GM21619 (cell line): ENCODE results near the gene TPBGL.

Experiments
- ATAC-seq: cut with Tn5 transposase; IDR thresholded peaks from one replicate; pipeline ENCODE4 v1.9.1; 2021; ENCODE audit not compliant: unreplicated experiment

TPBGL gene

DNA sequence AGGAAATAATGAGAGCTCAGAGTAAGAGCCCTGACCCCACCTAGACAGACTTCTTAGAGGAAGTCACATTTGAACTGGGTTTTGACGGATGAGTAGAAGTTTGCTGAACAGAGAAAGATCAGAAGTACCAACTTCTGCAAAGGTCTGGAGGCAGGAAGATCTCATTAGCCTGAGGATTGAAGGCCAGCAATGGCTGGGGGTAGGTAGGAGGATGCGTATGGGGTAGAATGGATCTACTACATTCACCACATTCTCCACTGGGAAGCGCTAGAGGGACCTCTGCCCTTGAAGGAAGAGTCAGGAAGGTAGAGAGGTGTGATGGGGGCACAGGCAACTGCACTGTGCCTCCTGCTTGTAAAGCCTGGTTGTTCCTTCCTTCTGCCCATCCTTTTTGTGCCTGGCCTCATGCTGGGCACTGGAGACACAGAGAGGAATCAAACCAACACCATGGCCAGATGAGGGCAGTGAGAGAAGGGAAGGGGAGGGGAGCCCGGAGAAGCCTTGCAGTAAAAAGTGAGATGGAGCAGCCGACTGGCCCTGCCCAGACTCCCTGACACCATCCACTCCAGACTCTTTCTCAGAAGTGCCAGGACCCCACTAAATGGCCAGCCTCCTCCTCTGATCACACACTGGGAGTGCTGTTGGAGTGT lies 4.9 kb downstream of the TPBGL start:
- no peak for ATAC-seq

DNA sequence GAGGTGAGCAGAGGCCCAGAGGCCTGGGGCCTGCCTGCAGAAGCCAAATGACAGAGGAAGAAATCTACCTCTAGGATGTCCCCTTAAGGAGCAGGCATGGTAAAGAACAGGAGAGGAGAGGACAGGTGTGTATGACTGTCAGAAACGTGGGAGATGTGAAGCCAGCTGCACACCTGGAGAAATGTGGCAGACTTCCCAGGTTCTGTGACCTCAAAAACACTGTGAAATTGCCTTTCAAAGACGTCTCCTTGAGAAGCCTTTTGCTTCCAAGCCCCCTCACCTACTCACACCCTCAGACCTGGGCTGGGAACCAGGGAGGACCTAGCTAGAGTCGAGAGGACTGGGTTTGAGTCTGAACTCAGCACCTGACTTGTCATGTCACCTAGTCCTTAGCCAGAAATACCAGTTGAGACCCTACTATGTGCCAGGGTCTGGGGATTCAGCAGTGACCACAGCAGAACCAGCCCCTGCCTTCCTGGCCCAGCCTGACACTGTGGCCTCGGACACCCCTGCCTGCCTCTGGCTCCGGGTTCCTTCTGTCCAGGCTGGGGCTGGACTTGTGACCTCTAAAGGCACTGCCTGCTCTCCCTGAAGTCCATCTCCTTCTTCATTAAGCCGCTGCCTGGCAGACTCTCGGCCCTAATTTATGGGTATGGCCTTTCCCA lies 5.6 kb downstream of the TPBGL start:
- ATAC-seq: no peak

DNA sequence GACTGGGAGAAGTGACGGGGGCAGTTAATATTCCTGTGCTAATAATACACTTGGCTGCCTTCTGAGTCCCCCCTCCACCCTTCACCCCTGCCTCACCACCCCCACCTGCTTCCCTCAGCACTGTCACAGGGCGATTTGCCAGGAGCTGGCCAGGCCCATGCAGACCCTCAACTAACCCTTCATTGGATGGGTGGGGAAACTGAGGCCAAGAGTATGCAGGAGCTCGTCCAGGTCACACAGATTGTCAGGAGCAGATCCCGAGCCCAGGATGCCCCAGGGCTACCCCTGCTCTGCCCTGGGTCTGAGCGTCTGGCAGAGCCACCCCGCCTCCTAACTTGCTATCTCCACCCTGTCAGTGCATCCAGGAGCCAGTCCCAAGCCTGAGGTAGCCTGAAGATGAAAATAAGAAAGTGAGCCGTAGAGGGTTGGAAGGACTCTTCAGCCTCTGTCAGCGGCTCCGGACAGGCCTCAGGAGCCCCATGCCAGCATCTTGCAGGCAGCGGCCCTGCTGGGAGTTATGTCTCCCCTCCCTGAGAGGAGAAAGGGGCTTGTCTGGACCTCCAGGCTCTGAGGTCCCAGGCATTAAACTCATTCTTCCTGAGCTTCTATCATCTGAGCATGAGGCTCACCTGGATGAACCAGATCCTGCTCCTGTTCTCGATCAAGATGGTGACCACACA lies 6.2 kb downstream of the TPBGL start:
- ATAC-seq: no peak

DNA sequence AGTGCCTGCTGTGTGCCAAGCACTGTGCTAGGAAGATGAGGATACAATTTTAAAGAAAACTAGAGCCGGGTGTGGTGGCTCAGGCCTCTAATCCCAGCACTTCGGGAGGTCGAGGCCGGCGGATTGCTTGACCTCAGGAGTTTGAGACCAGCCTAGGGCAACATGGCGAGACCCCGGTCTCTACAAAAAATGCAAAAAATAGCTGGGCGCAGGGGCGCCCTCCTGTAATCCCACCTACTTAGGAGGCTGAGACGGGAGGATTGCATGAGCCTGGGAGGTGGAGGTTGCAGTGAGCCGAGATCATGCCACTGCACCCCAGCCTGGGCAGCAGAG lies 8.3 kb downstream of the TPBGL start:
- ATAC-seq: no peak

DNA sequence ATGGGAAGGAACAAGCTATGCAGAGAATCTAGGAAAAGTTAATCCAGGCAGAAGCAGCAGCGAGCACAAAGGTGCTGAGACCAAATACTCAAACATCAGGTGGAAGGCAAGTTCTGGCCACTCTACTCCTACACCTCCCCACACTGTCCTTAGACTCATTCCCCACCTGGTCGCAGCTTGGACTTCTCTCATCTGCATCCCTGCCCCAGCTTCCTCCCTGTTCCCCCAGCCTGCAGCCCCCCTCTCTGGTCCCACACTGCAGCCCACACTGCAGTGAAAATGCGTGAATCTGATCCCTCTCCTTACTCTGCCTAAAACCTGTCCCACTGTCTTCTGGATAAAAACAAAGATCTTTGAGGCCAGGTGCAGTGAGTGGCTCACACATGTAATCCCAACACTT lies 9.1 kb downstream of the TPBGL start:
- ATAC-seq: no peak

DNA sequence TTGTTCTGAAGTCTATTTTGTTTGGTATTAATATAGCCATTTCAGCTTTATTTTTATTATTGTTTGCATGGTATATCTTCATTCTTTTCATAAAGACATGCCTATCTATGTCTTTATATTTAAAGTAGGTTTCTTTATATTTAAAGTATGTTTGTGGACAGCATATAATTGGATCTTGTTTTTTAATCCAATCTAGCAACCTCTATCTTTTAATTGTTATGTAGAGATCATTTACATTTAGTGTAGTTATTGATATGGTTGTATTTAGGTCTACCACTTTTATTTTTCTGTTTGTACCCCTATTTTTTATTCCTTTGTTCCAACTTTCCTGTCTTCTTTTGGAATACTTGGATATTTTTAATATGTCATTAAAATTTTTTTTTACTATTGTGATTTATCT lies 13.8 kb downstream of the TPBGL start:
- no peak for ATAC-seq

DNA sequence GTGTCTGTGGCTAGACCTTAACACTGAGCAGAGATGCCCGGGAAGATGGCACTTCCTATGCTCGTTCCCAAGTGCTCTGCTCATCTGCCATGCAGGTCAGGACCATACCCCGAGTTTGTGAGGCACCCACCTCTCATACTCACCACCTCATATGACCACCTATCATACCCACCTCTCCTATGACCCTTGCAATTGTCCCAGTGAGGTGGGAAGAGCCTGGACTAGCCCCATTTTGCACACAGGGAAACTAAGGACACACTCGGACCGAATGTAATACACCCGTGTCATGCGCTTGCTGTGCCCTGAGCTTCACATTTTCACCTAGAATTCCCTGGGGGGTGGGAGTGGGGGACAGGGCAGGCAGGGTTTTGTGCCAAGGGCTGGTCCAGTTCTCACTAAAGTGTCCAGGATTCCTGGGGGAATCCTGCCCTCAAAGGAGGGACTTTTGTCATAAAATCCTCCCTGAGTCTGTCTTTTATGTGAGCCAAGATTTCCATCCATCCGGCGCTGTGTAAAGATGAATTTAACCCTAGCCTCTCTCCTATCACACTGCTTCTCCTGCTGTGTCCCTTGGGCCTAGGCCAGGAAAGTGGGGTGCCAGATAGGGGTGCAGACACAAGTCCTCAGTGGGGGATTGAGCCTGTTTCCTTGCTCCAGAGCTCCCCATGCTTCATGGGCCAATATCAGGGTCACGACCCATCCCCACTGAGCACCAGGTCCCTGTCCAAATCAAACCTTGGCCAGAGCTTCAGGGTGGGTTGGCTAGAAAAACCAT lies 20.0 kb downstream of the TPBGL start:
- ATAC-seq: no peak

DNA sequence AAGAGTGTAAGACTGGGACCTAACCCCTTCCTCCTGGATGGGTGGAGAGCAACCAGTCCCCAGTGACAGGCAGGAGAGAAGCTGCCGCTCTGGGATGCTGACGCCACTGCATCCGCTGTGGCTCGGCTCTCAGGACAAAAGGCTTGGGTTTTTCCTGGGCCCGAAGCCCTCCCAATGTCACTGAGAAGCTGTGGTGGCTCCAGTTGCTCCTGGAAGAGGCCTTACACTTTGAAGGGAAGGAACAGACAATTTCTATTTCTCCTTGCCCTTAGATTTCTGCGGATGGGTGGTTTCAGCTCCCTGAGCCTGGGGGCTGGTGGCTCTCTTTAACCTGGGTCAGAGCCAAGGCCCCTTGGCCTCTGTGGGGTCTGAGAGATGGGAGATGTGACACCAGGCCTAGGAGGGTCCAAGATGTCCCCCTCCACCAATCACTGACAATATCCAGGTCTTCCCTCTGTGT lies 21.4 kb downstream of the TPBGL start:
- ATAC-seq: no peak

DNA sequence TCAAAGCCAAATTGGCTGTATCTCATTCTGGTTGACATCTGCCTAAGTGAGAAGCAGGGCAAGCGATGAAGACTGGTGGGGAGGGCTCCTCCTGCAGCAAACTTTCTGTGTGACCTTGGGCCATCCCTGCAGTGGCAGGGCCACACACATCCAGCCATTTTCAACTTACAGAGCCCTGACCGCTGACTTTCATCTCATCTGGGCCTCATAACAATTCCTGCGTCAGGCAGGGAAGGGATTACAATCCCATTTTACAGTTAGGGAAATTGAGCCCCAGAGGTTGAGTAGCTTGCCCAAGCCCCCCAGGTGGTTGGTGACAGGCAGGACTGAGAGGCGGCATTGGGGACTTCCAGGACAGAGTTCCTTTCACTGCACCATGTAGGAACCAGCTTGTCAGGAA lies 21.9 kb downstream of the TPBGL start:
- no peak for ATAC-seq

DNA sequence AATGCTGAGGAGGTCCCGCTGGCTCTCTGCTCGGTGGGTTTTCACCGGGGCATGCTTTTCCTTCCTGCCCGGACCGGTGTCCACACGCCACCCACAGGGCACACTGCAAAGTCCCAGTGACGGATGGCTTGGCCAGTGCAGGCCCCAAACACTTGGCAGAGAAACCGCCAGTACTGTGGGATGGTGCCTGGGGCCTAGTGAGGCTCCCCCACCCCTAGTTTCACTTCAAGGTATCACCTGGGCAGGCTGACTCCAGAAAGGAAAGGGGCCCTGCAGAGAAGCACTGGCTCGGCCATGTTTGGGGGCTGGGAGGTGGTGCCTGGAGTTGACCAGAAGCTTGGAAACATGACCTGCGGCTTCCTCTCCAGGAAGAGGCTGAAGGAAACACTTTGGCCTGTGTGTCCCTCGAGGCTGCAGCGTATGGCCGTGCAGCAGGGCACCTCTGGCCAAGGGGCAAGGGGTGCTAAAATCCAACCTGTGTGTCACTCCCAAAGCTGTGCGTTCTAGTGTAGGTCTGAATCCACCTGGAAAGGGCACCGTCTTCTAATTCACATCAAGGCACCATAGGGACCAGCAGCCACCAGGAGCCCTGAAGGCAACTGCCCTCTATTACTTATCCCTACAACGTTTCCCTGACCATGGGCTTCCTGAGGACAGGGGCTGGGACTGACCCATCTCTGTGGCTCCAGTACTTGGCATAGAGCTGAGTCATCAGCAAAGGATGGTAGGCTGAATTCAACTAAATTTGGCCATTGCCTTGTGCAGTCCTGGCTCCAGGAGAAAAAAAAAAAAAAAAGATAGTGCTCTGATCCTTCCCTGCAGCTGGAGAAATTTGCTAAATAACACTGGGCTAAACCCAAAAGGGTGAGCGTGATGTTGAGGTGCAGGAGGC lies 22.6 kb downstream of the TPBGL start:
- no peak for ATAC-seq

DNA sequence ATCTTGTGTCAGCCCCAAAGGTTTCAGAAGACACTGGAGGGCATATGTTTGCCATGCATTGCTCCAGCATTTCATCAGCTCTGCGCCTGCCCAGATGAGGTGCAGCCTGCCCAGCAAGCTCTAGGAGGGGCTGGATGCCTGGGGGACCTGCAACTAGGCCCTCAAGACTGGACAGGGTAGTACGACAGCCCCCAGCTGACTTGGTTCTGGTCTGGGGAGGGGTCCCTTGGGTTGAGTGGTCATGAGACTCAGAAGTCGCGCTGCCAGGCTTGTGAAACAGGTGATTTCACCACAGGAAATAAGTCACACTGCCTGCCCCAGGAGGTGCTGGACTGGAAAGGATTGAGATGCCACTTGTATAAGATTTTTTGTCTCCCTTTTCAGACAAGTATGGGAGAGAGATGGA lies 23.4 kb downstream of the TPBGL start:
- ATAC-seq: no peak

DNA sequence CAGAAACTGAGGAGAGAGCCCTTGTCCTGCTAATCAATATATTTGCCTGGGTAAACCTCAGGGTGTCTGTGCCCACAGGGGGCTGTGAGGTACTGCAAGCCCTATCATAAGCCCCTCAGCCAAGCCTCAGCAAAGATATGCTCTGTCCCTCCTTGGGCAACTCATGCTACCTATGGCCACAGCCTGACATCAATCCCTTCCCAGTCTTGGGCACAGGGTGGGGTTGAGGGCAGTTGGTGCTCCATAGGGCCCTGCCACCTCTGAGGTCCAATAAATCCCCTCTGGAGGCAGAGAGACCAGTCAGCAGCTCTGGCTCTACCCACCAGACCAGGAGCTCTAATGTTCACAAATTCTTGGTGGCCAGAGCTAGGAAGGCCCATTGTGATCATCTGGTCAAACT lies 23.8 kb downstream of the TPBGL start:
- ATAC-seq: no peak

DNA sequence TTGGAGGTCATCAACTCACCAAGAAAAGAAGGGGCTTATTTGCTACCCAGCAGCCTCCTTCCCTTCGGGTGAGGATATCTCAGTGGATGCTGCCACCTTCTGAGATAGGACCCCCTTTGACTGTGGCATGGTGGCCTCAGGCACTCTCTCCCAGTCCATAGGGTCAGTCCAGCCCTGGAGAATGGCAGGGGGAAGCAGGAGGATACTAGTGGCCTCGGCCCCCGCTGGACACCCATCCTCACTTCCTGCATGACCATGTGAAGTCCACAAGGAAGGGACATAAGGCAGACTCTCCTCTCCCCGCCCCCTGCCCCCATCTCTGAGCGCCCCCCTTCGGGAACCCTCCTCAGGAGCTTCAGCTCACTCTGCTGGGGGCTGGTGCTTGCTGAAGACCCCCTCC lies 24.4 kb downstream of the TPBGL start:
- ATAC-seq: no peak

DNA sequence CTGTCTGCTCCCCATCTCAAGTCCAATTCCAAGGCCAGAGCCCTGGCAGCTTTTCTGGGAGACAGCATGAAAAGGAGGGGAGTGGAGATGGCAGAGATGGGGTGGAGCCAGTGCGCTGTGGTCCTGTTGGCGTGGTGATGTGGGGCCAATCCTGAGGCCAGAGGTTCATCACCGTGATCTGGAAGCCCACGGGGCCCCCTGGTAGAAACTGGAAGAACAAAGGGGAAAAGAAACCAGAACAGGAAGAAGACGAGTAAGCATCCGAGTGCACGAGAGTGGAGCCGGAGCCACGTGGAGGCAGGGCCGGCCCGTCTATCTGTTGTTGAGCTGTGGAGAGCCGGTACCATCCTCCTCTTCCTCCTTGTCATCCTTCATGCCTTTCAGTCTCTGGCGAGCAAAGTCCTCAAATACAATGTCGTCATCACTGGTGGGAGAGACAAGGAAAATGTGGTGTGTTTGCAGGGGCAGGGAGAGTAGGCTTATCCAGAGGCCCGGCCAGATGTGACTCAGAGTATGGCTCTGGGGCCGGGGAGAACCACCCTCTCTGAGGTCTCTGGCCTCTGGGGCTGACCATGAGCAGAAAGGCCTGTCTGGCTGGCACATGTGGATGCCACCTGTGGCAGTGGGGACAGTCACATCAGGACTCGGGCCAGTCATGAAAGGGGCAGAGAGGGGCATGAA lies 25.4 kb downstream of the TPBGL start:
- ATAC-seq: no peak

DNA sequence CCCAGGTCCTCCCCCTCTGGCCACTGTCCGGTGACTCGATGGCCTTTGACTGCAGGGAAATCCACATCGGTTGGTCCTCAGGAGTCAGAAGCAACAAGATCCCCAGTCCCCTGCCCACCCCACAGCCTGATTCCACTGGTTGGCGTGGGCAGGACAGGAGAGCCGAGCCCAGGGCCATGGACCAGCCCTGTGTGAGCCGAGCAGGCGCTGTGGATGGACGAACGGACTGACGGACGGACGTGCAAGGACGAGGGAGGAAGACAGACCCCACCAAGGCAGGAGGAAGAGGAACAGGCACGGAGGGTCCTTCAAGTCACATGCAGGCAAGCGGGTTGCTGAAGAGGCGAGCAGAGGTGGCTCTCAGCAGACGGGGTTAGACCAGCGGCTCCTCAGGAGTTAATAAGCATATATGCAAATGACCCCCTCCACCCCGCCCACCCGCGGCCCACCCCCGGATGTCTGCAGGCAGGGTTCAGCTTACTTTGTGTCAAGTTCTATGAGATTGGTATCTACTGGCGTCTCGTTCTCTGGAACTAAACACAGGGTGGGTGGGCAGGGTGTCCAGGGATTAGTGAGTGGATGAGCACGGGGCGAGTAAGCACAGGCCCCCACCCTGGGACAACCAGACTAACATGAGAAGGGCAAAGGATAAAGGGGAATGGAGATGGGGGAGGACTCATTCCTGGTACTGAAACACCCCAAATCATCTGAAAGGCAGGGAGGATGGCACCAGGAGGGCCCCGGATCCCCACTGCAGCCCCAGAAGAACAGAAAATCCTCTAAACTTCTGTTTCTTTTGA lies 26.8 kb downstream of the TPBGL start:
- ATAC-seq: no peak

DNA sequence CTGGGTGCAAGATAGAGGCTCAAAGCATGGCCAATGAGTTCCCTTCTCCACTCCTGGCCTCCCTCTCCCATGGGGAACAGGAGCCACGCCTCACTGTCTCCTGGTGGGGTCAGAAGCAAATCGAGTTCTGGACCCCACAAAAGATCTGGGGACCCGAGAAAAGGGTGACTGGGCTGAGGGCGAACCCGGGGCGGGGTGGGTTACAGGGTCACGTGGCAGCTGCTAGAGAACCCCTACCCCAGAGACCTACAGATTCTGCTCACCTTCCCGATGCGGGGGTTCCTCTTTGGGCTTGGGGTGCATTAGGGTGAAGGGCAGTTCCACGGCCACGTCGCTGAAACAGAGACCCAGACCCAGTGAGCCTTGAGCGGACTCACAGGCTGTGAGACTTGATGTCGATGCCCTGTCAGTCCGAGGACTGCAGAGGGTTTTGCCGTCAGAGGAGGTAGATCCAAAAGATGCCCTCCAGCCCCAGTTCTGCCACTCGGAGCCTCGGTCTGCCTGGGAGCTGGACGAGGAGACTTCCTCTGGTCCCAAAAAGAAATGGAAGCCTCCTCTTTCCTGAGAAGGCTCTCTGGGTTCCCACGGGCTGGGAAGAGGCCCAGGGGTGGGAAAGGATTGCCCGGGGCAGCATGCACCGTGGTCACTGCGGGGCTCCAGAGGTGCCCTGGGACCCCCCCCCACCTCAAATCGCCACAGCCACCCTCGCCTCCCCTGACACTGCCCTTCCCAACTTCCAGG lies 28.2 kb downstream of the TPBGL start:
- no peak for ATAC-seq

DNA sequence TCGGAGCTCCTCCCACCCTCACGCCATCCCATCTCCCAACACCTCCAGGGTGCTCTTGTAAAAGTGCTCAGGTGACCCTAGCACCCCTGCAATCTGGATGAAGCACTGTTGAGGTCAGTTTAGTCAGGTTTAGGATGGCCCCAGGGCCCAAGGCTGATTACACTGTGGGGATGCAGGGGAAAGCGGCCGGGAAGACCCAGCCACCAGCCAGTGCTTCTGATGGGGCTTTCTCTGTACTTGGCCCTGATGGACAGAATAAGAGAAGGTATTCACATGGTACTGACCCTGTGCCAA lies 28.7 kb downstream of the TPBGL start:
- ATAC-seq: no peak

DNA sequence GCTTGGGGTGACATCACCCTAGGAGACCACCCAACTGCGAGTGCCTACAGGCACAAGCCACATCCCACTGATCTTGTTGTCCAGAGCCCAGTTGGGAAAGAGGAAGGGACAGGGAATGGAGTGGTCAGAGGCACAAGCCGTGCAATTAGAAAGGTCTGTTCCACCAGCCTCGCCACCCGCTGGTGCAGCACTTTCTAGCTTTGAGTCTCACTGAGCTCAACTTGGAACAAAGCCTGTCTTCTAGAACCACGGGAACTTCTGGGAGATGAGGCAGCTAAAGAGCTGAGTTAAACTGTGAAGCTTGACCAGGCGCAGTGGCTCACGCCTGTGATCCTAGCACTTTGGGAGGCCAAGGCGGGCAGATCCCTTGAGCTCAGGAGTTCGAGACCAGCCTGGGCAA lies 29.3 kb downstream of the TPBGL start:
- ATAC-seq: no peak

DNA sequence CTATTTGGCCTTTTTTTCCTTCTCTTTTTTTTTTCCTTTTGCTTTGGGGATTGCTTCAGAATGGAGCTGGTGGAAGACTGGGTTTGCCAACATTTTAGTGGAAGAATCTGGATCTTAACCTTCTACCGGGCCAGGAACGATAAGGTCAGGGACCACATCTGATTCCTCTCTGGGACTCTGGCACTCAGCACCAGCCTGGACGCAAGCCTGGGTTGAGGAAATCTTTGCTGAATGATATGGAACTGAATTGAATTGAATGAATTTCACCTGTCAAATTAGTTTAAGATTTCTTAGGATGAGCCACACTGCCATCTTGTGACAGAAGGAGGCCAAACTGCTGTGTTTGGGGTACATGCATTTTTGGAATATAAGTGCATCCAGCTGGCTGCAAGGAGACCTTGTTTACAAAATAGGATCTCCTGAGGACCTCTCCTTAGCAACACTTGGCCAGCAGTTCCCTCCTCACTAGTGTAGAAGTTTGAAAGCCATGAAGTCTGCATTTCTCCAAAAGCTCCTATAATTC lies 30.4 kb downstream of the TPBGL start:
- ATAC-seq: no peak
